Colonic mucosa (tissue), 4 donors: Measurements from ENCODE around the gene HSD17B8. TPM values are rescaled to one million over a fixed set of nuclear protein-coding genes. Genes with fewer than 3 reads are reported as not detected.
A peak's percentile ranks its signal among the peaks of the same experiment; 100 is the strongest.

ENCODE experiments used
- DNase-seq: peaks from one replicate; pipeline ENCODE4 v3.0.0-alpha.2; 2020
- H3K27ac ChIP-seq: fragments of 200-600 bp; one replicate; pipeline ENCODE4 v1.8.0; 2021
- H3K27me3 ChIP-seq: fragments of 200-600 bp; one replicate; pipeline ENCODE4 v1.8.0; 2021
- H3K36me3 ChIP-seq: fragments of 200-600 bp; one replicate; pipeline ENCODE4 v1.8.0; 2021
- H3K4me1 ChIP-seq: fragments of 200-600 bp; one replicate; pipeline ENCODE4 v1.8.0; 2021; ENCODE audit warnings: mild to moderate bottlenecking
- H3K4me3 ChIP-seq: fragments of 200-600 bp; one replicate; pipeline ENCODE4 v1.8.0; 2021
- H3K9ac ChIP-seq, 2 donors: one replicate each; pipeline ENCODE4 v1.7.0; 2013; ENCODE audit warnings: control low read depth in 2 of 2, low read depth in 2 of 2, low read length in 2 of 2
- H3K9me3 ChIP-seq: fragments of 200-600 bp; one replicate; pipeline ENCODE4 v1.8.0; 2021
- CTCF ChIP-seq: fragments of 200-600 bp; IDR thresholded peaks from one replicate; pipeline ENCODE4 v1.8.0; 2022; ENCODE audit warnings: antibody characterized with exemption, mild to moderate bottlenecking
- intact Hi-C: fragments of 100-400 bp; cut with DNase I; formaldehyde crosslinking; loops from one replicate; pipeline ENCODE4 v1.14.1; 2022
- total RNA-seq, 2 donors: library from RNA; stranded (reverse); fragmentation: NEBNext Ultra II Directional in 1 of 2; extraction: Animal tissue kit (Norgen Biotek cat#: 25700) in 1 of 2; gene quantifications; one replicate each; pipeline ENCODE4 v1.2.1, GENCODE V29; 2021
- donor health status: healthy.
- donor health status: DM: no; HTN: no; CAD: no.
- donor health status: DM: no; HTN: no; CAD: no.

HSD17B8 gene
- total RNA-seq, 2 donors from 2014 or later: 13.0 to 23.7 TPM

- intact Hi-C loops: no loop called here
- no peaks in the 10 kb centered on the region for H3K36me3 ChIP-seq
- H3K9ac ChIP-seq: no peak overlapping the region
- no peaks in the 10 kb centered on the region for H3K4me1 ChIP-seq
- H3K4me3 ChIP-seq: no peak overlapping the region
- no peak overlapping the region for H3K27ac ChIP-seq
- no peak for DNase-seq
- H3K9me3 ChIP-seq: no peaks in the 10 kb centered on the region
- no peak for TF ChIP-seq CTCF
- no peaks in the 10 kb centered on the region for H3K27me3 ChIP-seq
Measured at GRCh38 chr6:33241968-33242367, 37.5 kb downstream of the HSD17B8 start.

DNA sequence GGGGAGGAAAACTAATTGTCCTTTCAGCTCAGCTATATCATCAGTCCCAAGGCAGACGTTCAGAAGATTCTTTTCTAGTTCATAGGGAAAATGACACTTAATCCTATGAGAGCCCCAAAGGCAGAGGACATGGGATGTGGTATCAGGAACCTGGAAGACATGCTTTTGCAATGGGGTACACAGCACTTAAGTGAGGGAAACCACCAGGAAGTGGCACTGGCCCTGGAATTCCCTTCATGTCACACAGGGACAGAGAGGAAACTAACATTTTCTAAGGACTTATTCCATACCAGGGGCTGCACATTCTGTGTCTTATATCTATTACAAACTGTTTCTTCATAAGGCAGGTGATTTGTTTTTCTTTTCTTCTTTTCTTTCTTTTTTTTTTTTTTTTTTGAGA lies 39.0 kb downstream of the HSD17B8 start:
- Histone ChIP-seq H3K27ac (no peak overlapping the region), H3K9me3 (no peaks in the 10 kb centered on the region), H3K4me3 (no peak overlapping the region), H3K27me3 (no peaks in the 10 kb centered on the region), H3K9ac (no peak overlapping the region), H3K4me1 (no peaks in the 10 kb centered on the region), H3K36me3 (no peaks in the 10 kb centered on the region)
- intact Hi-C loops: no loop called here
- TF ChIP-seq CTCF: no peak
- no peak for DNase-seq

GRCh38 chr6:33247977-33248642 lies 43.7 kb downstream of the HSD17B8 start:
- DNase-seq: peak; percentile 97
- Histone ChIP-seq H3K27ac (peak overlapping the region; percentile 91), H3K9ac (peak overlapping the region in 1 of 2 donors; percentile 79), H3K4me1 (peaks cover 5% of the 10 kb centered on the region), H3K9me3 (no peaks in the 10 kb centered on the region), H3K4me3 (peak overlapping the region; percentile 54), H3K36me3 (no peaks in the 10 kb centered on the region), H3K27me3 (no peaks in the 10 kb centered on the region)
- peak; percentile 97 for TF ChIP-seq CTCF
- intact Hi-C loops: loop anchor here (2.0 to 5.0 kb wide), 3 partner anchors 86 to 233 kb away; no protein-coding TSS in a partner anchor

- peak overlapping the region; percentile 62 to 79 for H3K9ac ChIP-seq
- intact Hi-C loops: loop anchor here (2.0 to 5.0 kb wide), 3 partner anchors 86 to 234 kb away; no protein-coding TSS in a partner anchor
- H3K27me3 ChIP-seq: no peaks in the 10 kb centered on the region
- no peaks in the 10 kb centered on the region for H3K36me3 ChIP-seq
- peak overlapping the region; percentile 54 for H3K4me3 ChIP-seq
- peak overlapping the region; percentile 91 for H3K27ac ChIP-seq
- peaks cover 5% of the 10 kb centered on the region for H3K4me1 ChIP-seq
- H3K9me3 ChIP-seq: no peaks in the 10 kb centered on the region
- no peak for TF ChIP-seq CTCF
- no peak for DNase-seq
Measured at GRCh38 chr6:33248643-33248931, 44.1 kb downstream of the HSD17B8 start.

GRCh38 chr6:33248932-33249731 lies 44.7 kb downstream of the HSD17B8 start:
- no peak for TF ChIP-seq CTCF
- intact Hi-C loops: loop anchor here (2.0 to 5.0 kb wide), 3 partner anchors 87 to 234 kb away; no protein-coding TSS in a partner anchor

More at GRCh38 chr6:33248932-33249731, 44.7 kb downstream of the HSD17B8 start:
- peak; percentile 98 for DNase-seq
- Histone ChIP-seq H3K27ac (peak overlapping the region; percentile 91), H3K9ac (peak overlapping the region; percentile 93 to 95), H3K36me3 (no peaks in the 10 kb centered on the region), H3K27me3 (no peaks in the 10 kb centered on the region), H3K4me3 (peak overlapping the region; percentile 54), H3K9me3 (no peaks in the 10 kb centered on the region), H3K4me1 (peaks cover 5% of the 10 kb centered on the region)
